GM23338 (cell line): ENCODE data around the gene G3BP1.

Source experiments
- CTCF ChIP-seq, 2 experiments: fragments of 200-600 bp in 1 of 2; sonication (generic) in 1 of 2; conservative IDR thresholded peaks; 2 replicates each; pipeline versions ENCODE4 v1.5.1 to v1.6.1; 2016 to 2017; ENCODE audit warnings: antibody characterized with exemption in 2 of 2, low read depth in 2 of 2, mild to moderate bottlenecking in 2 of 2, moderate library complexity in 1 of 2
- POLR2AphosphoS5 ChIP-seq: IDR thresholded peaks from 2 replicates; pipeline ENCODE4 v1.6.1; 2016; ENCODE audit warnings: antibody characterized with exemption, low read depth

DNA sequence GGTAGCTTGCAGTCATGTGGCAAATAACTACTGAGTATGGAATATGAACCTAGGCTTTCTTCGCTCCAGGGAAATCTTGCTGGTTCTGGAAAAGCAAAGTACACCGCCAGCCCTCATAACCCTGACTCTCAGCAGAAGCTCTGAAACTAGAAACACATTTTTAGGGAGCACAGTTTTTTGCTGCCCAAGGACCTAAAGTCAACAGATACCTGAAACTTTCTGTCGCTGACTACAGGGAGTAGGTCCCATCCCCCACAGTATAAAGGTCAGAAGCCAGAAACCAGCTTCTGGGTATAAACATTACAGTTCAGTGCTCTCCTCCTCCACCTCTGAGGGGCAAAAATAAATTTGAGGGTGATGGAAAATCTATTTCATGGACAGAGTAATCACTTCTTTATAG is 16.4 kb upstream of the G3BP1 start:
- TF ChIP-seq CTCF (conservative IDR thresholded peaks at IDR 0.05; ENCODE audit: low read depth in 2 of 2) = no peak
- TF ChIP-seq POLR2AphosphoS5 = no peak
